Urothelium cell line (cell line): ENCODE measurements around the gene MAP3K20.

Experiments
- DNase-seq: peaks from one replicate; pipeline ENCODE4 v3.0.0; 2011; ENCODE audit warnings: low spot score, mixed read lengths
- FAIRE-seq: peaks from 2 replicates; lab custom pipeline; 2011; peaks lifted over from hg19 to GRCh38; lab: Jason Lieb, UNC

MAP3K20 gene

DNA sequence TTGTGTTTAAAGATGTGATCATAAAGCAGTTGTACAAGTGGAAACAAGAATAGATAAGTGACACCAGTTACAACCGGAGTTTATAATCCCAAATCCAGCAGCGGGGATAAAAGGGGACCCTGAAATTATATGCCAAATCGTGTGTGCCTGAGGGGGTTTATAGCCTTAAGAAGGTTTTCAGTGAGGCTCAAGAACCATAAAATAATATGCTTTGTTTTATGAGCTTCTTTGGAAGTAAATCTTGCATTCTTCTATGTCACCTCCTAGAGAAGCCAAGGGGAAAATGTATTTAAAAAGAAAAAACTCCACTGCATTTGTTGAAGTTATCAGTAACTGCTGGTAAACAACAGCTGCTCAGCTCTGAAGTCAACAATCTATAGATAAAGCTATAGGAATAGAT lies 25.8 kb upstream of the MAP3K20 start:
- FAIRE-seq = no peak
- DNase-seq = no peak

GRCh38 chr2:173050684-173051083 lies 25.0 kb upstream of the MAP3K20 start:
- DNase-seq = no peak
- FAIRE-seq = no peak

GRCh38 chr2:173051463-173052215 lies 24.0 kb upstream of the MAP3K20 start:
- FAIRE-seq (no peak), DNase-seq (no peak)

DNA sequence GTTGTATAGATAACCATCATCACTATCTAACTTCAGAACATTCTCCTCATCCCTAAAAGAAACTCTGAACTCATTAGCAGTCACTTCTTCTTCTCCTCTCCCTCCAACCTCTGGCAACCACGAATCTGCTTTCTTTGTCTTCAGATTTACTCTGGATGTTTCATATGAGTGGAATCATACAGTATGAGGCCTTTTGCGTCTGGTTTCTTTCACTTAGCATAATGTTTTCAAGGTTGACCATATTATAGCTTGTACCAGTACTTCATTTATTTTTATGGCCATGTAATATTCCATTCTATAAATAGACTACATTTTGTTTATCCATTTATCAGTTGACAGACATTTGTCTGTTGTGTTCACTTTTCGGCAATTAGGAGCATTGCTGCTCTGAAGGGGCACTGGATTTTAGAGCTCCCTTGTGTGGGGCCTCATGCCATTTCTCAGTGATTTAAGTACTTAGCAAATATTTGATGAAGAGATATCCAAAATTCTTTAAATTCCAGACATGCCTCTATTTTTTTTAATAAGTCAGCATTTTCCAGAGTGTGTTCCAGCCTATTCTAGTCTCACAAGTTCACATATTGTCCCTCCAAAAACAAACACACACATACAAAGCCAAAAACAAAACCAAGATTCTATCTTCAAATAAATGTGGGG lies 22.5 kb upstream of the MAP3K20 start:
- FAIRE-seq = no peak
- DNase-seq = peak; percentile 30

DNA sequence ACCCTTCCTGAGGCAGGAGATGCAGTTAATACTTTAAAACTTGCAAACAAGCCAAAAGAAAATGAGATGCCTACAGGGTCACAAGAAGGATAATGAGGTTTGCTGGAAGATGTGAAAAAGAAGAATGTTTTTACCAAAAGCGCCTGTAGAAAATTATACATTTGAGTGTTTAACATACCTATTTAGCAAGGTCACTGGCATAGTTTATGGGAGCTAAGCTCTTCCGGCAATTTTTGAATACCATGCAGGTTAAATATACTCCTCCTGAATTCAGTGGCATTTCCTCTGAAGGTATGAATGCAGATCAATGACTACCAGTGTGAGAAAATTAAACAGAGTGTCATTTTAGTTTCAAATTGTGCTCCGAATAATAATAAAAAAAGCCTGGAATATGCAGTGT lies 21.2 kb upstream of the MAP3K20 start:
- FAIRE-seq (no peak), DNase-seq (no peak)

- DNase-seq (no peak), FAIRE-seq (no peak)
Observed at GRCh38 chr2:173056705-173057364, 18.8 kb upstream of the MAP3K20 start.

DNA sequence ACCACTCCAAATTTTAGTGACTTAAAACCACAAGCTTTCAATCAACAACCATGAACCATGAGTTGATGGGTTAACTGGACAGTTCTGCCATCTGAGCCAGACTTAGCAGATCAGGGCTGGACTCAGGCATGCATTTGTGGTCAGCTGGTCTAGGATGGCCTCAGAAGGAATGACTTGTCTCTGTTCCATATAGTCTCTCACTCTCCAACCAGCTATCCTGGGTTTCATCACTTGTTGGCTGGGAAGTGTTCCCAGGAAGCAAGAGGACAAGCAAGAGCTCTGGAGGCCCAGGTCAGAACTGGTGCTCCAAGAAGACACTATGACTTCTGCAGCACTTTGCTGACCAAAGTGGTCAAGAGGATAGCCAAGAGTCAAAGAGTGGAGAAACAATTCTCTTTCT lies 17.5 kb upstream of the MAP3K20 start:
- DNase-seq (no peak), FAIRE-seq (peak; percentile 30)

DNA sequence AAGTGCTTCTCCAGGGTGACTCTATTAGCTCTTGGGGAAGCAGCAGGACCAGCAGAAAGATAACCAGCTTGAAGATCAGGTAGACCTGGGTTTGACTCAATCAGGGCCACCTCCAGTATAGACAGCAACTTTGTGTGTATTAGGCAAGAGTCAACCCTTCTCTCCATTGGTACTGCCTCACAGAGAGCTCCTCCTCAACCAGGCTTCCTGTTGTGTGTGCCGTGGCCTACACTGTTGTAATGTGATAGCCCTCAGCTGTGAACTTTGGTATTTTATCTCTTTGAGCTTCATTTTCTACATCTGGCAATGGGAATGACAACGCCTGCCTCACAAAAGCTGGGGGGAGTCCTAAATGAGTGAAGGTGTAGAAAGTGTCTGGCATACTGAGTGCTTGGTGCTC lies 17.0 kb upstream of the MAP3K20 start:
- FAIRE-seq (no peak), DNase-seq (no peak)

DNA sequence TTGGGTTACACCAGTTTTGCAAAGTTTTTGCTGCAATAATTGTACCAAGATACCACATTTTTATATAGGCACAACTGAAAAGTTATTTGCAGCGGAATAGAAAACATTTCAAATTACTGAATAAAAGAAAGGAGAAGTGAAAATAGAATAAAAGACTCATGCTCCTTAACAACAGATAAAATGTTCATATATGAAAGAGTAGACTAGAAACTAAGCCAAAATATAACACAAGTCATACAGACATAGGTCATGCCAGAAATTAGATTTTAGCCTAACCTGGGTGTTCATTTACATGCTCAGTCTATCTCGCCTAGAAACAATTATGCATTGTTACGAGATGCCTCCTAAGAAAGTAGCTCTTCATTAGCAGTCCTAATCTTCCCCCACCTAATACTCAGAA lies 16.4 kb upstream of the MAP3K20 start:
- FAIRE-seq = no peak
- no peak for DNase-seq

- no peak for FAIRE-seq
Observed at GRCh38 chr2:173059971-173060461, 15.6 kb upstream of the MAP3K20 start.

GRCh38 chr2:173062801-173063200 lies 12.8 kb upstream of the MAP3K20 start:
- FAIRE-seq = no peak
- DNase-seq = no peak

More at GRCh38 chr2:173059971-173060461, 15.6 kb upstream of the MAP3K20 start:
- DNase-seq = no peak

DNA sequence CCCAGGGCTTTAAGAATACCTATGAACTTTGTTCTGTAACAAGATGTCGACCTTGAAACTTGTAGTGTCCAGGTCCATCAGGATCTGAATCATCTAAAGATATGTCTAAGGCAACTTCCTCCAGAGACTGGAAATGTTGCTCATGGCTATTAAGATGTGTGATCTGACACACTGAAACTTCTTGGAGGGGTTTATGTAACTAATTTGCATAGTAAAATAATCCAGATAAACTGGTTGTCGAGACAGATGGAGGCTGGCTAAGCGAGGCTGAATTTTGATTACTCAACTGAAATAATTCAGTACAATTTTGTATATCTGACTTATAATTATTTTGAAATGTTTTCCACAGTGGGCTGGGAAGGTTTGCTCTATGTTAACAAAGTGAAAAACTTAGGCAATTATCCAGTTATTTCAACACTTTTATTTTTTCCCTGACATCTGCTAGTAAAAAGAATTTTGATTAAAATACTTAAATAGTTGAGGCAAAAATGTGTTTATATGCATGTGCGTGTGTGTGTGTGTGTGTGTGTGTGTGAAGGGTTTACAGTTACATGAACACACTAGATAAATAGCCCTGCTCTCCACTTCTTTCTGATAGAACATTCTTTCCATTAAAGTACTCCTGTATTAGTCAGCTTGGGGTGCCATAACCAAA lies 11.4 kb upstream of the MAP3K20 start:
- no peak for FAIRE-seq

GRCh38 chr2:173066887-173067676 lies 8.6 kb upstream of the MAP3K20 start:
- DNase-seq (no peak), FAIRE-seq (no peak)

More for the DNA sequence above, 11.4 kb upstream of the MAP3K20 start:
- no peak for DNase-seq

DNA sequence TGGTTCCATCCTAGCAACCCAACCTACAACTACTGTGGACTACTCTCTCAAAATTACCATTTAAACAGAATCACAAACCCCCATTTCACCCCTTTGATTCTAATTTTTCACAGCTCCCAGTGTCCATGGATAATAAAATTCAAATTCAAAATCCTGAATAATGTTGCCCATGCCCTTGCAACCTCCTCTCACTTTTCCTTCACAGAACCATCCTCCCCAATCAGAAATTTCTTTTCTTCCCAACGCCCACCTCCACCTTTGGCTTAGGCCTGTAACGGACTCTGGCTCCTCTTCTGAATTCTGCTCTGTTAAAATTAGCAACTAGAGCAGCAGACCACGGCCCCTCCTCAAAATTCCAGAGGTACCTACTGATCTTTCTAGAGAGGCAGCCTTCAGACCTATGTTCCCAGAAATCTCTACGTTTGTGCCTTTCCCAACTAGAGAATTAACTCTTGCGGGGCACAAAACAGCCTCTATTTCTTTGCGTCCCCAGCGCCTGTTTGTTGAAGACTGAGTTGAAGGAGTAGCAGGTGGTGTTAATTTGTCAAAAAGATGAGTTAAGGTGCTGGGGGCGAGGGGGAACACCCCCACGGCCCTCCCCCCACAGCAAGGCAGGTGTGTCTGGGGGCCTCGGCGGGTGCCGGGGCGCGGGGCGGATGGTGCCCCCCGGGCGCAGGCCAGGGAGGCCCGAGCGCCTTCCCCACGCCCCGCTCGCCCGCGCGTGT lies 428 bp upstream of the MAP3K20 start:
- no peak for DNase-seq
- no peak for FAIRE-seq

DNA sequence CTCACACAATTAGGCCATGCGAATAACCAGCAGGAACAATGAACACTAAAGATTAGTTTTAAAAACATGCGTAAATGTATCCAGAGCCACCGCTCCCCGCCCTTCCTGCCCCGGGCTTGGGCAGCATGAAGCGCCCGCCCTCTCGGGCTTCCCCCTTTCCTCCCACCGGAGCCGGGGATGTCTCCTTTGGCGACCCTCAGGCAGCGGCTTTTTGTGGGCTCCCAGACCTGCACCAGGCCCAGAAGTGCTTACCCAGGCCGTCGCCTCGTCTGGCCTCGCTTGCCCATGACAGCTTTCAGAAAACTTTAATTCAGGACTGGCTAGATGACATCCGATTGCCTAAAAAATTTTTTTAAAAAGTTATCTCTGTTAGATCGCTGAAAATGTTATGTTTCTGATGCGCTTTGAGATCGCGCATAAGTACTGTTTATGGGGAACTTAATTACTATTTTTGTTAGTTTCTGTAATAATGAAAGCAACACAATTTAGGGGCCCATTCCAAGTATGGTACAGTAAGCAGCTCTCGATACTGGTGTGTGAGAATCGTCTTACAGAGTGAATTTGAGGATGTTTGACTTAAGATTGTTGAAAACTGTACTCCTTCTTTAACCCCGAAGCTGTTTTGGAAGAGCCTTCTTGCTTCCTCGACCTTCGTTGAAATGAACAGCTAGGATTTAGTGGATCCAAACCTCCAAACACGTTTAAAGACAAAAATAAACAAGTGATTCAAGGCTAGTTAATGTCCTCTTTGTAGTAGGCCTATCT lies 1.1 kb downstream of the MAP3K20 start:
- DNase-seq = peak; percentile 36
- FAIRE-seq = no peak

DNA sequence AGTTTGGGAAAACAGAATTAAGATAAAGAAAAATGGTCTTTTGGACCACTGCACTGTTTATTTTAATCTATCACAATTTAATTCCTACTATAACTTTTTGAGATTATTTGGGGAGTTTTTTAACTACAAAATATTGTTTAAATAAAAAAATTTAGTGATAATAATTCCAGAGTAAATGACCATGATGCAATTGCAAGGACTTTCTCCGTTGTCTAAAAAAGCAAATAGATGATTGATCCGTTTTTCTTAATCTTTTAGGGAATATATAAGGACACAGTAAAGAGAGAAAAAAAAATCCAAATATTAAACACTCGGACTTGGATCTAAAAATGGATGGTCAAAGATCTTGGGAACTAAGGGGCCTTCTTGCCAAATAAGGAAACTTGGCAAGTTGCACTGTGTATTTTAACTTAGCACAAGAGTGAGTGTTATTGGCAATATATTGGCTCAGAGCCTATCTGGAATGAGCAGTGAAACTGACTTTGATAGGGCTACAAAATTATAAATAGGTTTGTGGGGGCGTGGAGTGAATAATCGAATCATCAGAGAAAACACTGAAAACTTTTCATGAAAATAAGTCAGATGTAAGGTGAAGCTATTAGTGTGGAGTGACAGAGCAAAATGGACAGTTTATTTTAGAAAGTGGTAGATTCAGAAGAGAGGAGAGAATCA lies 2.0 kb downstream of the MAP3K20 start:
- DNase-seq = no peak
- FAIRE-seq = no peak

- DNase-seq (no peak), FAIRE-seq (no peak)
Observed at GRCh38 chr2:173079141-173079540, 3.5 kb downstream of the MAP3K20 start.
